CD4-positive, alpha-beta T cell treated with Interleukin-12 subunit alpha and Interleukin-12 subunit beta, for 1 hour (primary cell): ENCODE data around the gene IL13.
"Not testable (repeated sequence)": the region's sequence is repeated elsewhere in the genome, so short reads cannot be mapped to it uniquely, and the experiment has no call there.

Experiments
- DNase-seq: peaks from one replicate; pipeline ENCODE4 v3.0.0-alpha.2; 2020

IL13 gene

DNA sequence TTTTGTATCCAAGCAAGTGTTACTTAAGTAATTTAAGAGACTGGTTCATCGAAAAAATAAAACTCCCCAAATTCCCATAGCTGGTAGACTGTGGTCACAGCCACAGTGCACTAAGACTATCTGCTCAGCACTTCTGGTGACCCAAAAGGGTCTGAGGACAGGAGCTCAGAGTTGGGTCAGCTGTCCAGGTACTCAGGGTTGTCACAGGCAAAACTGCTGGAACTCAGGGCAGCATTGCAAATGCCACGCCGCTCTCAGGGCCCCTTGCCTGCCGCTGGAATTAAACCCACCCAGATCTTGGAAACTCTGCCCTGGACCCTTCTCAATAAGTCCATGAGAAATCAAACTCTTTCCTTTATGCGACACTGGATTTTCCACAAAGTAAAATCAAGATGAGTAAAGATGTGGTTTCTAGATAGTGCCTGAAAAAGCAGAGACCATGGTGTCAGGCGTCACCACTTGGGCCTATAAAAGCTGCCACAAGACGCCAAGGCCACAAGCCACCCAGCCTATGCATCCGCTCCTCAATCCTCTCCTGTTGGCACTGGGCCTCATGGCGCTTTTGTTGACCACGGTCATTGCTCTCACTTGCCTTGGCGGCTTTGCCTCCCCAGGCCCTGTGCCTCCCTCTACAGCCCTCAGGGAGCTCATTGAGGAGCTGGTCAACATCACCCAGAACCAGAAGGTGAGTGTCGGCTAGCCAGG, at the start of gene IL13:
Gene IL13, plus strand, starts transcription at position 498 of the 705 bp plus-strand sequence. Its CDS starts 14 bp downstream, at position 512.
- DNase-seq: no peak

GRCh38 chr5:132611965-132612364, 46.0 kb upstream of the IL13 start:
- DNase-seq: no peak

- no peak for DNase-seq
Observed at GRCh38 chr5:132612846-132613245, 45.1 kb upstream of the IL13 start.

DNA sequence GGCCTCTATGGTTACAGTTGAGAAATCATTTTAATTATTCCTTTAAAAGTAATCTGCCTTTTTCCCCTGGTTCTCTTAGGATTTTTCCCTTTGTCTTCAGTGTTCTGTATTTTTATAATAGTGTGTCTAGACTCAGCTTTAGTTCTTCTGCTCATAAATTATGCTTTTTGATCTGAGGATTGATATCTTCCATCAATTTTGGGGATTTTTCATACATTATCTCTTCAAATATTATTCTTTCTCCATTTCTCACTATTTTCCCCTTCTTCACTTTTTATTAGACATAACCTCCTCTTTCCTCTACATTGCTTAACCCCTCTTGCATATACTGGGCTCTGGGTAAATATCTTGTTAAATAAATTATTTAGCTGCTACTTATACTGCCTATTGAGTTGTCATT, 36.3 kb upstream of the IL13 start:
- DNase-seq: no peak

- no peak for DNase-seq
Observed at GRCh38 chr5:132622608-132623007, 35.4 kb upstream of the IL13 start.

DNA sequence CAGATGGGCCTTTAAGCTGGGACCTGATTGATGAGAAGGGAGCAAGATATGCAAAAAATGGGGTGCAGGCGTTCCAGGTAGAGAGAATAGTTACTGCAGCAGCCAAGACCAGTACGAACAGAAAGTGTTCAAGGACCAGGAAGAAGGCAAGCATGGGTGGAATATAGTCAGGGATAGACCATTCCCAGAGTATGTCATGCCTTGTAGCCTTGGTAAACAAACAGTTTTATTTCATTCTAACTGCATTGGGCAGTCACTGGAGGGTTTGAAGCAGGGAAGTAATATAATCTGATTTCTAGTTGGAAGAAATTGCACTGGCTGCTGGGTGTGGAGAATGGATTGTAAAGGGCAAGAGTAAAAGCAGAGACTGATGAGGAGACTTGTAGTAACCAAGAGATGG, 30.5 kb upstream of the IL13 start:
- no peak for DNase-seq

GRCh38 chr5:132628814-132629213, 29.2 kb upstream of the IL13 start:
- no peak for DNase-seq

DNA sequence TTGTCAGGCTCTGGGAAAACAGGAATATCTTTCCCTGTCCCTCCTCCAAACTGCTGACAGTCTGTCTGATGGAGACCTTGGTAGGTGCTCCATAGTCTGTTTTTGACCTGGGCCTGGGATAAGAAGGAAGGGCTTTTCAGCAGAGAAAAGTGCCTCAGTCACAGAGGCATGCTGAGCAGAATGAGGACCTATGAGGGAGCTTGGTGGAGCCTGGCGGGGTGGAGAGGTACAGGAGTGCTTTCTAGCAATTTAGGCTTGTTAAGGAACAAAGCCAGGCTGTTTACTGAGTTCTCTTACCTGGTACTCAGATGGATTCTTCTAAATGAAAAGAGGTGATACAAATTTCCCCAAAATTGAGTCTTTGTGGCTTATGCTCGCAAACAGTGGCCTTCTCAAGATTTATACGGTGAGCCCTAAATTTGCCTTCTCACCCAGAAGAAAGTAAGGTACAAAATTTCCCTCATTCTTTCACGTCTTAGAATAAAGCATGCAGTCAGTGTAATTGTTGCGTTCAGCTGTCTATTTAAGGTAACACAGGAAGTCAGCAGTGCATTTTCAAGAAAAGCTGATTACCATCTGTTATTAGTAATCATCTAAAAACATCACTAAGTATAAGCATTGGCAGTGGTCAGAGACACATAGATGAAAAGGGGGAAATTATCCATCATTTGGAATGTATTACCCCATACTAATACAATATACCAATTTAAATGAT, 28.6 kb upstream of the IL13 start:
- DNase-seq: peak; percentile 7

GRCh38 chr5:132633587-132633986, 24.4 kb upstream of the IL13 start:
- DNase-seq: not testable (repeated sequence)

- DNase-seq: no peak
Observed at GRCh38 chr5:132635873-132636272, 22.1 kb upstream of the IL13 start.

GRCh38 chr5:132637241-132637640, 20.7 kb upstream of the IL13 start:
- DNase-seq: no peak

- DNase-seq: no peak
Observed at GRCh38 chr5:132639706-132640130, 18.3 kb upstream of the IL13 start.

DNA sequence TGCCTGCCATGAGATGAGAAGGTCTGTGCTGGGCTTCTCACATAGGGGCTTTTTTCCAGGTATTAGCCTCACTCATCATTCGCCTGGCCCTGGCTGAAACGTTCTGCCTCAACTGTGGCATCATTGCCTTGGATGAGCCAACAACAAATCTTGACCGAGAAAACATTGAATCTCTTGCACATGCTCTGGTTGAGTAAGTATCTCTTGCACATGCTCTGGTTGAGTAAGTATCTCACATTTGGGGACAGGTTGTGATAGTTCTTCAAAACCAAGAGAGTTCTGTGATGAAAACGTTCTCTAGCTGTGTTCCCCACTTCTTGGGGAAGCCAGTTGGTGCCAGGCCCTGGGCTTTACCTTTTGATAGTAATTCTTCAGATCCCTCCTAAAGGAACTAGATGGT, 17.4 kb upstream of the IL13 start:
- DNase-seq: no peak

DNA sequence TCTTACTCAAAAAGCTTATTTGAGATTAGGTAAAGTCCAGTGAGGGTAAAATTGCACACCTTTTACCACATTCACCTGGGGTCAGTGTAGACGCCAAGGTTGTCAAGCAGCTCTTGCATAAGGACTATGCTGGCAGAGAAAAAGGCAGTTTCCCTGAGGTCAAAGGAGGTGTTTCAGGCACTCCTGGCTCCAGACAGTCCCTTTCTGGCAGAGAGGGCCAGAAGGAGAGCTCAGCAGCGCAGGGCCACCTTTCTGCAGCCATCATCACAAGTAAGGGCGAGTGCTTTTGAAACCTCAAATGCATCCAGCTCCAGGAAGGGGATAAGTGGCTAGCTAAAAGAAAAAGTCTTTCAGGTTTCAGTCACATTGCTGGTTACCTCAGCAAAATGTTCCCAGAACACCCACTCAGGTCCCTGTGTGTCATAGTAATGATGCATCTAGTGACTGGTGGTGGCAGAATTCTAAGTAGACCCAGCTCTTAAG, 16.7 kb upstream of the IL13 start:
- DNase-seq: no peak

GRCh38 chr5:132641841-132642240, 16.1 kb upstream of the IL13 start:
- DNase-seq: no peak

- DNase-seq: no peak
Observed at GRCh38 chr5:132644177-132644576, 13.8 kb upstream of the IL13 start.

DNA sequence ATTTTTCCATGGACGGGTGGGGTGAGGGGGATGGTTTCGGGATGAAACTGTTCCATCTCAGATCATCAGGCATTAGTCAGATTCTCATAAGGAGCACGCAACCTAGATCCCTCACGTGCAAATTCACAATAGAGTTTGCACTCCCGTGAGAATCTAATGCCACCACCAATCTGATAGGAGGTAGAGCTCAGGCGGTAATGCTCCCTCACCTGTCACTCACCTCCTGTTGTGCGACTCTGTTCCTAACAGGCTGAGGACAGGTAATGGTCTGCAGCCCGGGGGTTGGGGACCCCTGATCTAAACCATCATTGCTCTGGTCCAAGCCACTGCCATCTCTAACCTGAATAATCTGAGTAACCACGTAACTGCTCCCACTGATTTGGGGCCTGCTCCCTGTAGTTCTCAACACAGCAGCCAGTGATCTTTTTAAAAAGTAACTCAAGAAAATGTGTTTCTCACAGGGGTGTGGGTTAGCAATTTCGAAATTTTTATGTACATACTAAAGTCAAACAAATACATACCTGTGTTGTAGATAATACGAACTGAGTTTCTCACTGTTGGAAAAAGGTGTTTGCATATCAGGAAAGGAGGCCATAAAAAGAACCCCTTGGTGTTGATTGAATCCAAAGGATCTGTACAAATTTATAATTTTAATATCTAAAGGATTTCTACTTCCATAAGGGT, 11.2 kb upstream of the IL13 start:
- DNase-seq: no peak

GRCh38 chr5:132647473-132647872, 10.5 kb upstream of the IL13 start:
- DNase-seq: no peak

DNA sequence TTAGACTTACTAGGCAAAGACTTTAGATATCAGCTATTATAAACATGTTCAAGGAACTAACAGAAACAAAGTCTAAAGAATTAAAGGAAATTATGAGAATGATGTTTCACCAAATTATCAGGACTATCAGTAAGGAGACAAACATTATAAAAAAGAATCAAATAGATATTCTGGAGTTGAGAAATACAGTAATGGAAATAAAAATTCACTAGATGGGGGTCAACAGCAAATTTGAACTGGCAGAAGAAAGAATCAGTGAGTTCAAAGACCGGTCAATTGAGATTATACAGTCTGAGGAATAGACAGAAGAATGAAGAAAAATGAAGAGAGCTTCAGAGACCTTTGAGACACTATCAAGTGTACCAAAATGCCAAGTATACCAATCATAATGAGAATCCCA, 9.6 kb upstream of the IL13 start:
- DNase-seq: no peak

DNA sequence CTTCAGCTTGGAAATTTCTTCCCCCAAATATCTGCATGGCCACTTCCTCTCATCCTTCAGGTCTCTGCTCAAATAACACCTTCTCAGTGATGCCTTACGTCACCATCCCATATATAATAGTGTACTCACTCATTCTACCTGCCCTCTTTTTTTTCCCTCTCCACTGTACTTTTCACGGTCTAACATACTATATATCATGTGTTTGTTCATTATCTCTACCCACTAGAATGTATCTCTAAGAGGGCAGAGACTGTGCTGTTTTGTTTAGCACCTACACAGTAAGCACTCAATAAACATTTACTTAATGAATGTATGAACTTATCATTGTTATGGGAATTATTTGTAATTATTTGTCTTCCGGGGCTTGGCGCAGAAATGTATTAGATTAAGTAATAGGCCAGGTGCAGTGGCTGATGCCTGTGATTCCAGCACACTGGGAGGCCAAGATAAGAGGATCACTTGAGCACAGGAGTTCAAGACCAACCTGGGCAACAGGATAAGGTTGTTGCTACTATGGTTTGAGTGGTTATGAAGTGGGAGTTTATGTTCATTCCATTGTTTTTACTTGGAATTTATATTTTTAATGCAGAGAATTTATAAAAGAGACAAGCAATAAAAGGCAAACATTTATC, 6.0 kb upstream of the IL13 start:
- DNase-seq: no peak

- no peak for DNase-seq
Observed at GRCh38 chr5:132653716-132654115, 4.3 kb upstream of the IL13 start.

DNA sequence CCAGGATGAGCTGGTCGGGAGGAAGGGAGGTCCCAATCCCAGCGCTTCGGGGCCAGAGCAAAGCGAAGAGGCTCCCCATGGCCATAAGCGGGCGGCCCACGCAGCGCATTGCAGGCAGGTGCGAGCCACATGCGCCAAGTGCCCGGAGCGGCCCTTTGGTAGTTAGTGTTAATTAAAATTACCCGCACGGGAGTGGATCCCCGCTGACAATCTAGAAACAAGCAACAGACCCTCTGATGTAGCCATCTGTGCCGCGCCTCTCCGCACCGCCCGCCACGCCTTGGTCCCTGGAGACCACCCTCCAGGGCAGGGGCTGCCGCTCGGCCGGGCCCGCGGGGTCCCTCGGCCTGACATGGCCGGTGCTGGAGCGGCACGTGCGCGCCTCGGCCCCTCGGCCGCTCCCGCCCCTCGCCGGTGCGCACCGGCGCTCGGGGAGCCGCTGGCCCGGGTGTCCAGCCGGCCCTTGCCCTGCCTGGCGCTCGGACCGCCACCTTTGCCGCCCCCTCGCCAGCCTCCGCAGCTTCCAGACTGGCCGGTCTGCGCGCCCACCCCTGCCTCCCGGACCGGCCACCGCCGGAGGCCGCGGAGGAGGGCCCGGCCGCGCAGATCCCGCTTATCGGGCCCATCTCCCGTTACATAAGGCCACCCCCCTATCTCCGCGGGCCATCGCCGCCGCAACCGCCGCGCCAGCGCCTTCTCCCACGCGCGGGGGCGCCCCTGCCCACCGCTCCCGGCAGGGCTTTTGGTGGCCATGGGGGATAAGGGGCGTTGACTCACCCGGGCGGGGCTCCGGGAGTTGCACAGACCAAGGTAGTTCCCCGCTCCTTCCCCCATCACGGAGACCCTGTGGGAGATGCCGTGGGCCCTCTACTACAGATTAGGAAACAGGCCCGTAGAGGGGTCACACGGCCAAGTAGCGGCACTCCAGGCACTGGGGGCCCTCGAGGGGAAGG, 1.9 kb upstream of the IL13 start:
- peak; percentile 39 for DNase-seq
